ENCODE measurements around the gene ADCK2. TPM values are rescaled to one million over a fixed set of nuclear protein-coding genes. Genes with fewer than 3 reads are reported as not detected.

ADCK2 gene
- total RNA-seq, 1 donor from 2014 or later: 15.1 TPM

- Histone ChIP-seq H3K27ac (ENCODE audit: low read depth, low read length) (no peak overlapping the region), H3K27me3 (ENCODE audit: control insufficient read depth in 3 of 3, insufficient read depth in 3 of 3, low read length in 3 of 3) (no peaks in the 10 kb centered on the region), H3K36me3 (ENCODE audit: control insufficient read depth in 3 of 3, insufficient read depth in 3 of 3, low read length in 3 of 3) (peaks cover 11 to 33% (median 23%) of the 10 kb centered on the region in 3 donors), H3K9me3 (ENCODE audit: control insufficient read depth in 3 of 3, low read length in 3 of 3) (no peaks in the 10 kb centered on the region), H3K4me3 (ENCODE audit: low read length in 3 of 3) (no peak overlapping the region), H3K9ac (ENCODE audit: low read depth in 1 of 3, low read length in 3 of 3) (no peak overlapping the region), H3K4me1 (ENCODE audit: control insufficient read depth in 3 of 3, insufficient read depth in 3 of 3, low read length in 3 of 3) (peaks cover 17 to 26% (median 20%) of the 10 kb centered on the region in 3 donors)
Measured at GRCh38 chr7:140678081-140678815, 5.5 kb downstream of the ADCK2 start.

- H3K4me3 ChIP-seq (ENCODE audit: low read length in 3 of 3): no peak overlapping the region
- H3K9me3 ChIP-seq (ENCODE audit: control insufficient read depth in 3 of 3, low read length in 3 of 3): no peaks in the 10 kb centered on the region
- H3K36me3 ChIP-seq (ENCODE audit: control insufficient read depth in 3 of 3, insufficient read depth in 3 of 3, low read length in 3 of 3): peaks cover 12 to 33% (median 23%) of the 10 kb centered on the region in 3 donors
- H3K27me3 ChIP-seq (ENCODE audit: control insufficient read depth in 3 of 3, insufficient read depth in 3 of 3, low read length in 3 of 3): no peaks in the 10 kb centered on the region
- no peak overlapping the region for H3K9ac ChIP-seq (ENCODE audit: low read depth in 1 of 3, low read length in 3 of 3)
- peaks cover 11 to 21% (median 15%) of the 10 kb centered on the region in 3 donors for H3K4me1 ChIP-seq (ENCODE audit: control insufficient read depth in 3 of 3, insufficient read depth in 3 of 3, low read length in 3 of 3)
- H3K27ac ChIP-seq (ENCODE audit: low read depth, low read length): no peak overlapping the region
Measured at GRCh38 chr7:140678816-140679130, 6.0 kb downstream of the ADCK2 start.

GRCh38 chr7:140679186-140679585 lies 6.4 kb downstream of the ADCK2 start:
- H3K27me3 ChIP-seq (ENCODE audit: control insufficient read depth in 3 of 3, insufficient read depth in 3 of 3, low read length in 3 of 3): no peaks in the 10 kb centered on the region
- peaks cover 13 to 33% (median 25%) of the 10 kb centered on the region in 3 donors for H3K36me3 ChIP-seq (ENCODE audit: control insufficient read depth in 3 of 3, insufficient read depth in 3 of 3, low read length in 3 of 3)
- no peak overlapping the region for H3K4me3 ChIP-seq (ENCODE audit: low read length in 3 of 3)
- no peak overlapping the region for H3K27ac ChIP-seq (ENCODE audit: low read depth, low read length)
- H3K9ac ChIP-seq (ENCODE audit: low read depth in 1 of 3, low read length in 3 of 3): no peak overlapping the region
- no peaks in the 10 kb centered on the region for H3K9me3 ChIP-seq (ENCODE audit: control insufficient read depth in 3 of 3, low read length in 3 of 3)
- H3K4me1 ChIP-seq (ENCODE audit: control insufficient read depth in 3 of 3, insufficient read depth in 3 of 3, low read length in 3 of 3): peaks cover 7 to 17% (median 11%) of the 10 kb centered on the region in 3 donors

DNA sequence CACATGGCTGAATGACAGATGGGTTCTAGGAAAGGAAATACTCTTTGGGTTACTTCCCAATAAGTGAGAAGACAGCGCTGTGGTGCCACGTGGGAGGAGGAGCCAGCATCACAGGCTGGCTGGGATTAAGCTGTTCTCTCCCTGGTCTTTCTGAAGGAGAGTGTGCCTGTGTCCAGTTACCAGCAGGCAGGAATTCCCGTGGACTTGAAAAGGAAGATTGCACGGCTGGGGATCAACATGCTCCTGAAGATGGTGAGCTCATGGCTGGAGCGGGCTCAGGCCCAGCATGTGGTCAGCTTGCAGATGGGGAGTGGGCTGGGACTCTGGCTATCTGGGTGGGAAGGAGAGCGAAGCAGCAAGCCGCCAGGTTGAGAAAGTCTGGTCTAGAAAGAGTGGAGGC lies 8.1 kb downstream of the ADCK2 start:
- Histone ChIP-seq H3K9ac (ENCODE audit: low read depth in 1 of 3, low read length in 3 of 3) (no peak overlapping the region), H3K9me3 (ENCODE audit: control insufficient read depth in 3 of 3, low read length in 3 of 3) (no peaks in the 10 kb centered on the region), H3K27ac (ENCODE audit: low read depth, low read length) (no peak overlapping the region), H3K4me3 (ENCODE audit: low read length in 3 of 3) (no peak overlapping the region), H3K4me1 (ENCODE audit: control insufficient read depth in 3 of 3, insufficient read depth in 3 of 3, low read length in 3 of 3) (peaks cover 0 to 4% (median 3%) of the 10 kb centered on the region in 3 donors), H3K36me3 (ENCODE audit: control insufficient read depth in 3 of 3, insufficient read depth in 3 of 3, low read length in 3 of 3) (peaks cover 21 to 36% (median 28%) of the 10 kb centered on the region in 3 donors), H3K27me3 (ENCODE audit: control insufficient read depth in 3 of 3, insufficient read depth in 3 of 3, low read length in 3 of 3) (no peaks in the 10 kb centered on the region)

DNA sequence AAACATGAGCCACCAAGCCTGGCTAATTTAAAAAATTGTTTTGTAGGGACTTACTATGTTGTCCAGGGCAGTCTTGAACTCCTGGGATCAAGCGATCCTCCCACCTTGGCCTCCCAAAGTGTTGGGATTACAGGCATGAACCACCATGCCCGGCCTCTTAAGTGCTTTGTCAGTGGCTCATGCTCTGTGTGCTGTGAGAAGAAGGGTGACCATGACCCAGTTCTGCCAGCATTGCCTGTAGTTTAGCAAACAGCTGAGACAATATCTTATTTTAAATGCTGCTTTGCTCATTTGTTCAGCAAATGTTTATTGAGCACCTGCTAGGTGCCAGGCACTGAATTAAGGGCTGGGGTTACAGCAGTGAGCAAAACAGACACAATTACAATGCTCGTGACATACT lies 9.0 kb downstream of the ADCK2 start:
- no peak overlapping the region for H3K4me3 ChIP-seq (ENCODE audit: low read length in 3 of 3)
- H3K27ac ChIP-seq (ENCODE audit: low read depth, low read length): no peak overlapping the region
- H3K4me1 ChIP-seq (ENCODE audit: control insufficient read depth in 3 of 3, insufficient read depth in 3 of 3, low read length in 3 of 3): peaks cover 0 to 4% (median 3%) of the 10 kb centered on the region in 3 donors
- H3K36me3 ChIP-seq (ENCODE audit: control insufficient read depth in 3 of 3, insufficient read depth in 3 of 3, low read length in 3 of 3): peaks cover 21 to 38% (median 28%) of the 10 kb centered on the region in 3 donors
- no peaks in the 10 kb centered on the region for H3K27me3 ChIP-seq (ENCODE audit: control insufficient read depth in 3 of 3, insufficient read depth in 3 of 3, low read length in 3 of 3)
- H3K9ac ChIP-seq (ENCODE audit: low read depth in 1 of 3, low read length in 3 of 3): no peak overlapping the region
- no peaks in the 10 kb centered on the region for H3K9me3 ChIP-seq (ENCODE audit: control insufficient read depth in 3 of 3, low read length in 3 of 3)

- peaks cover 29 to 42% (median 31%) of the 10 kb centered on the region in 3 donors for H3K36me3 ChIP-seq (ENCODE audit: control insufficient read depth in 3 of 3, insufficient read depth in 3 of 3, low read length in 3 of 3)
- no peak overlapping the region for H3K9ac ChIP-seq (ENCODE audit: low read depth in 1 of 3, low read length in 3 of 3)
- H3K27ac ChIP-seq (ENCODE audit: low read depth, low read length): no peak overlapping the region
- no peaks in the 10 kb centered on the region for H3K9me3 ChIP-seq (ENCODE audit: control insufficient read depth in 3 of 3, low read length in 3 of 3)
- no peaks in the 10 kb centered on the region for H3K27me3 ChIP-seq (ENCODE audit: control insufficient read depth in 3 of 3, insufficient read depth in 3 of 3, low read length in 3 of 3)
- no peak overlapping the region for H3K4me3 ChIP-seq (ENCODE audit: low read length in 3 of 3)
- peaks cover 0 to 4% (median 3%) of the 10 kb centered on the region in 3 donors for H3K4me1 ChIP-seq (ENCODE audit: control insufficient read depth in 3 of 3, insufficient read depth in 3 of 3, low read length in 3 of 3)
Measured at GRCh38 chr7:140683657-140684056, 10.9 kb downstream of the ADCK2 start.

DNA sequence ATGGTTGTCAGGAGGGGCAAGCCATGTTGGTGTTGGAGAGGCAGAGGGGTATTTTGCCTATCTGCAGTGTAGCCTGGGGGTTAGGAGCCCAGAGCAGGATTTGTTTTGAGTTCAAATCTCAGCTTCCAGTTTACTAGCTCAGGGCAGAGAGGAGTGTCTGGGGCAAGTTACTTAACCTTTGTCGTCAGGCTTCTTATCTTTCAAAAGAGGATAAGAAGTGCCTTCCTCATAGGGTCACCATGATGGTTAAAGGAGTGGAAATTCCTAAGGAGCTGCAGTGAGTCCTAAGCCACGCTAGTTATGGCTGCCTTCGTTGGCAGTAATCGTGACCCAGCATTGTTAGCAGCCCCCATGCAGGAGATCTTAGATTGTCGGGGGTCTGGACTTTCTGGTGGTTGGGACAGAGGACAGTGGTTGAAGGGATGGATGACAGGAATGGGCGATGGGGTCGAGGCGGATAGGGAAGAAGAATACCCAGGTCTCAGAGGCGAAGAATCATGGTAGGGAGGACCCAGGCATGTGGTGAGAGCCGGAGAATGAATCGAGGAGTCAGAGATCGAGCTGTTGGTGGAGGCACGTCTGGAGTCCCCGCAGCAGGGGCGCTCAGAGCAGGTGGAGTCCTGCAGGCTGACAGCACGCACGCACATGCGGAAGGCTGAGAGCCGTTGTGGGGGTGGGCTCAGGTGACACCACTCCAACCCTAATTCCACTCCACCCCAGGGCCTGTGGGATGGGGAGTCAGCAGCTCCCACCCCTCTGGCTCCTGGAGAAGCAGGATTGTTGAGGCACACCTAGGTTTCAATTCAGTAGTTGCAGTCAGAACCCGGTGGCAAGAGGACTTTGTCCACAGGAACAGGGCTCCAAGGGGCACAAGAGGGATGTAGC lies 11.6 kb downstream of the ADCK2 start:
- H3K4me1 ChIP-seq (ENCODE audit: control insufficient read depth in 3 of 3, insufficient read depth in 3 of 3, low read length in 3 of 3): peaks cover 0 to 4% (median 3%) of the 10 kb centered on the region in 3 donors
- H3K36me3 ChIP-seq (ENCODE audit: control insufficient read depth in 3 of 3, insufficient read depth in 3 of 3, low read length in 3 of 3): peaks cover 29 to 36% (median 29%) of the 10 kb centered on the region in 3 donors
- H3K4me3 ChIP-seq (ENCODE audit: low read length in 3 of 3): no peak overlapping the region
- no peak overlapping the region for H3K9ac ChIP-seq (ENCODE audit: low read depth in 1 of 3, low read length in 3 of 3)
- H3K9me3 ChIP-seq (ENCODE audit: control insufficient read depth in 3 of 3, low read length in 3 of 3): no peaks in the 10 kb centered on the region
- H3K27ac ChIP-seq (ENCODE audit: low read depth, low read length): no peak overlapping the region
- H3K27me3 ChIP-seq (ENCODE audit: control insufficient read depth in 3 of 3, insufficient read depth in 3 of 3, low read length in 3 of 3): no peaks in the 10 kb centered on the region

GRCh38 chr7:140685407-140686087 lies 12.8 kb downstream of the ADCK2 start:
- H3K9ac ChIP-seq (ENCODE audit: low read depth in 1 of 3, low read length in 3 of 3): no peak overlapping the region
- no peak overlapping the region for H3K27ac ChIP-seq (ENCODE audit: low read depth, low read length)
- no peaks in the 10 kb centered on the region for H3K9me3 ChIP-seq (ENCODE audit: control insufficient read depth in 3 of 3, low read length in 3 of 3)
- peaks cover 32 to 35% (median 34%) of the 10 kb centered on the region in 3 donors for H3K36me3 ChIP-seq (ENCODE audit: control insufficient read depth in 3 of 3, insufficient read depth in 3 of 3, low read length in 3 of 3)
- no peaks in the 10 kb centered on the region for H3K27me3 ChIP-seq (ENCODE audit: control insufficient read depth in 3 of 3, insufficient read depth in 3 of 3, low read length in 3 of 3)
- H3K4me1 ChIP-seq (ENCODE audit: control insufficient read depth in 3 of 3, insufficient read depth in 3 of 3, low read length in 3 of 3): peaks cover 0 to 4% (median 3%) of the 10 kb centered on the region in 3 donors
- H3K4me3 ChIP-seq (ENCODE audit: low read length in 3 of 3): no peak overlapping the region

- H3K27ac ChIP-seq (ENCODE audit: low read depth, low read length): no peak overlapping the region
- no peaks in the 10 kb centered on the region for H3K9me3 ChIP-seq (ENCODE audit: control insufficient read depth in 3 of 3, low read length in 3 of 3)
- peaks cover 0 to 4% (median 3%) of the 10 kb centered on the region in 3 donors for H3K4me1 ChIP-seq (ENCODE audit: control insufficient read depth in 3 of 3, insufficient read depth in 3 of 3, low read length in 3 of 3)
- no peak overlapping the region for H3K4me3 ChIP-seq (ENCODE audit: low read length in 3 of 3)
- H3K36me3 ChIP-seq (ENCODE audit: control insufficient read depth in 3 of 3, insufficient read depth in 3 of 3, low read length in 3 of 3): peaks cover 22 to 32% (median 31%) of the 10 kb centered on the region in 3 donors
- H3K9ac ChIP-seq (ENCODE audit: low read depth in 1 of 3, low read length in 3 of 3): no peak overlapping the region
- no peaks in the 10 kb centered on the region for H3K27me3 ChIP-seq (ENCODE audit: control insufficient read depth in 3 of 3, insufficient read depth in 3 of 3, low read length in 3 of 3)
Measured at GRCh38 chr7:140686921-140687320, 14.2 kb downstream of the ADCK2 start.

Data from skeletal muscle tissue (tissue), 4 donors.